HFFc6 (cell line): ENCODE data around the gene TEX55. TPM values are rescaled to one million over a fixed set of nuclear protein-coding genes. Genes with fewer than 3 reads are reported as not detected.

Experiments used
- DNase-seq: peaks from one replicate; pipeline ENCODE4 v3.0.0-alpha.2; 2018
- H3K27ac Mint-ChIP-seq: 2 replicates; pipeline ENCODE4 v1.8.0; 2020; ENCODE audit warnings: mild to moderate bottlenecking, mixed read lengths
- H3K27me3 Mint-ChIP-seq: 2 replicates; pipeline ENCODE4 v1.8.0; 2021; ENCODE audit warnings: mild to moderate bottlenecking, moderate library complexity, mixed read lengths; ENCODE audit not compliant: insufficient read depth
- H3K36me3 Mint-ChIP-seq: 2 replicates; pipeline ENCODE4 v1.8.0; 2021; ENCODE audit warnings: low read depth, mixed read lengths
- H3K4me1 Mint-ChIP-seq: 2 replicates; pipeline ENCODE4 v1.8.0; 2020; ENCODE audit warnings: low read depth, mixed read lengths
- H3K4me3 Mint-ChIP-seq: 2 replicates; pipeline ENCODE4 v1.8.0; 2020; ENCODE audit warnings: mild to moderate bottlenecking, moderate library complexity, mixed read lengths
- H3K9me3 Mint-ChIP-seq: 2 replicates; pipeline ENCODE4 v1.8.0; 2020; ENCODE audit warnings: mild to moderate bottlenecking, mixed read lengths
- total RNA-seq, 6 experiments: library from RNA; stranded (reverse); fragmentation: NEBNext Ultra II Directional; extraction: Animal tissue kit (Norgen Biotek cat#: 25700); gene quantifications; 2 replicates in 1 of 6; 3 replicates in 5 of 6; pipeline ENCODE4 v1.2.3, GENCODE V29; 2021
- TF ChIP-seq, protein P1 (sequence below): fragments of 200-600 bp; sonication (generic); IDR thresholded peaks from 2 replicates; pipeline ENCODE4 v1.5.0; 2021; ENCODE audit warnings: antibody characterized with exemption, mild to moderate bottlenecking

TEX55 gene
- total RNA-seq, 6 experiments from 2014 or later, result not detected

DNA sequence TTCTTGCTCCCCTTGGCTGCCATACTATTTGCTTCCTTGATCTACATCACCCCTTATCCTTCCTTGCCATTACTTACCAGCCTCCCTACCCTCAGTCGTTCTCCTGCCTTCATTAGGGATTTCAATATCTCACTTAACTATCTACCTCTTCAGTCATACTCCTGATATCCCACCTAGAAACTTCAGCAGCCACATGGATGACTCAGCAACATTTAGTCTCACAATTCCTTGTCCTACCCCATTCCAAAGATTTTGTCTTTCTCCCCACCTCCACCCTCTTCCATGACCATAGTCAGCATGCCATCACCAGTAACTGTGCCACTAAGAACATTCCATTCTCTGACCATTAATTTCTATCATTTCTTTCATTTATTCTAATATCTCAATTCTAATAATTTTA lies 45.8 kb downstream of the TEX55 start:
- no peak overlapping the region for H3K4me3 Mint-ChIP-seq
- no peaks in the 10 kb centered on the region for H3K9me3 Mint-ChIP-seq
- no peaks in the 10 kb centered on the region for H3K36me3 Mint-ChIP-seq
- DNase-seq, result no peak
- H3K27me3 Mint-ChIP-seq, result peaks cover 2% of the 10 kb centered on the region; the same call in 1 of the 2 replicates
- H3K27ac Mint-ChIP-seq, result no peak overlapping the region
- H3K4me1 Mint-ChIP-seq, result peaks cover 40% of the 10 kb centered on the region
- TF ChIP-seq, protein P1, sequence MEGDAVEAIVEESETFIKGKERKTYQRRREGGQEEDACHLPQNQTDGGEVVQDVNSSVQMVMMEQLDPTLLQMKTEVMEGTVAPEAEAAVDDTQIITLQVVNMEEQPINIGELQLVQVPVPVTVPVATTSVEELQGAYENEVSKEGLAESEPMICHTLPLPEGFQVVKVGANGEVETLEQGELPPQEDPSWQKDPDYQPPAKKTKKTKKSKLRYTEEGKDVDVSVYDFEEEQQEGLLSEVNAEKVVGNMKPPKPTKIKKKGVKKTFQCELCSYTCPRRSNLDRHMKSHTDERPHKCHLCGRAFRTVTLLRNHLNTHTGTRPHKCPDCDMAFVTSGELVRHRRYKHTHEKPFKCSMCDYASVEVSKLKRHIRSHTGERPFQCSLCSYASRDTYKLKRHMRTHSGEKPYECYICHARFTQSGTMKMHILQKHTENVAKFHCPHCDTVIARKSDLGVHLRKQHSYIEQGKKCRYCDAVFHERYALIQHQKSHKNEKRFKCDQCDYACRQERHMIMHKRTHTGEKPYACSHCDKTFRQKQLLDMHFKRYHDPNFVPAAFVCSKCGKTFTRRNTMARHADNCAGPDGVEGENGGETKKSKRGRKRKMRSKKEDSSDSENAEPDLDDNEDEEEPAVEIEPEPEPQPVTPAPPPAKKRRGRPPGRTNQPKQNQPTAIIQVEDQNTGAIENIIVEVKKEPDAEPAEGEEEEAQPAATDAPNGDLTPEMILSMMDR, result no peak

- Mint-ChIP-seq H3K4me1 (peaks cover 28% of the 10 kb centered on the region), H3K4me3 (peak overlapping the region; percentile 75), H3K27ac (peak overlapping the region; percentile 51), H3K36me3 (no peaks in the 10 kb centered on the region), H3K27me3 (no peaks in the 10 kb centered on the region), H3K9me3 (no peaks in the 10 kb centered on the region)
- TF ChIP-seq, protein P1, result no peak
- DNase-seq, result peak; percentile 38
These were observed 48.5 kb downstream of the TEX55 start for GRCh38 chr3:119194237-119195150.

DNA sequence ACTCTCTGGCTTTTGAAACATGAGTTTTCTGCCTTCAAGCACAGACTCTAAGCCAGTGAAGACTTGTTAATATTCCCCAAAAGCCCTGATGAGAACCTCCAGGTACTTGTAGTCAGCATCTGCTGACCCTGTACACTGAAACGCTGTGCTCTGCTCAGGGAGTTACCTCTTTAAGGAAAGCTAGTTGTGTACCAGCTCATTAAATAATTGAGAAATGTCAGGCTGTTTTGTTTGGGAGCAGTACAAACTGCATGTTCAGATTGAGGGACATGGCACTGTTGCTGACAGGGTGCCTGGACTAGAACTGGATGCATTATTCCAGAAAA lies 49.1 kb downstream of the TEX55 start:
- H3K4me1 Mint-ChIP-seq, result peaks cover 28% of the 10 kb centered on the region

GRCh38 chr3:119195911-119196310 lies 49.9 kb downstream of the TEX55 start:
- Mint-ChIP-seq H3K27ac (peak overlapping the region; percentile 51), H3K4me3 (peak overlapping the region; percentile 2; the same call in 1 of the 2 replicates)
- DNase-seq, result no peak

More for the DNA sequence above, 49.1 kb downstream of the TEX55 start:
- Mint-ChIP-seq H3K36me3 (no peaks in the 10 kb centered on the region), H3K4me3 (peak overlapping the region; percentile 75), H3K27me3 (no peaks in the 10 kb centered on the region), H3K27ac (peak overlapping the region; percentile 51), H3K9me3 (no peaks in the 10 kb centered on the region)
- TF ChIP-seq, protein P1, result no peak
- DNase-seq, result peak; percentile 4

More at GRCh38 chr3:119195911-119196310, 49.9 kb downstream of the TEX55 start:
- Mint-ChIP-seq H3K4me1 (peaks cover 28% of the 10 kb centered on the region), H3K27me3 (no peaks in the 10 kb centered on the region), H3K36me3 (no peaks in the 10 kb centered on the region), H3K9me3 (no peaks in the 10 kb centered on the region)
- TF ChIP-seq, protein P1, result no peak

Other genes starting within 250 kb of the TEX55 start
- gene IGSF11, start 111.3 kb upstream of the TEX55 start, total RNA-seq, result not detected
- gene UPK1B, start 27.4 kb downstream of the TEX55 start, total RNA-seq, result under 1 TPM in 2 of 6 experiments, not detected in 4; 0.10 to 0.12 TPM
- 10 to 100 TPM; 47.2 to 53.5 (median 52.5) TPM for gene B4GALT4, start 94.7 kb downstream of the TEX55 start, total RNA-seq
- 10 to 100 TPM; 18.0 to 25.1 (median 20.5) TPM for gene ARHGAP31, start 148.2 kb downstream of the TEX55 start, total RNA-seq